ENCODE measurements around the gene PRKD2. TPM values are rescaled to one million over a fixed set of nuclear protein-coding genes. Genes with fewer than 3 reads are reported as not detected.
"Not testable (repeated sequence)": the region's sequence is repeated elsewhere in the genome, so short reads cannot be mapped to it uniquely, and the experiment has no call there.

Gene PRKD2
- total RNA-seq, 1 experiment from 2014 or later = 98.3 TPM

DNA sequence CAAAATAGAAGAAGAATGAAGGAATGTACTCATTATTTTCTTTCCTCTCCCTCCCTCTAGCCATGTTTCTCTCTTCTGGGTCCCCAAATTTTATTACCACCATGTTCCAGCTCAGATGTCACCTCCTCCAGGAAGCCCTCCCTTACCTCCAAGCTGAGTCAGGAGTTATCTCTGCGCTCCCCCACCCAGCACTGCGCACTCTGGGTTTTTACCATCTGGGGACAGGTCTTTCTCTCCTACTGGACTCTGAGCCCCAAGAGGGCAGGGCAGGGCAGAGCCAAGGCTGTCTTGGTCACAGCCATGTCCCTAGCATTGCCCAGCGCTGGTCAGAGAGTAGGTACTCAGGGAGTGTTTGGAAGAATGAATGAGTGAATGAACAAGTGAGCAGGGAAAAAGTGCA is 83.8 kb downstream of the PRKD2 start:
- BruUV-seq (replicated peaks) = no TSS peak

GRCh38 chr19:46631481-46631880 is 85.4 kb downstream of the PRKD2 start:
- DNase-seq = no peak
- no peak overlapping the region for H3K27ac Mint-ChIP-seq (ENCODE audit: unreplicated experiment)
- intact Hi-C loops (cut with micrococcal nuclease; ENCODE audit: unreplicated experiment) = no loop called here
- peaks cover 10% of the 10 kb centered on the region for H3K4me1 Mint-ChIP-seq (ENCODE audit: low read depth, unreplicated experiment)
- no TSS peak for BruUV-seq (replicated peaks)
- H3K9me3 Mint-ChIP-seq (ENCODE audit: low read depth, unreplicated experiment) = no peaks in the 10 kb centered on the region
- H3K27me3 Mint-ChIP-seq (ENCODE audit: unreplicated experiment) = peaks cover 58% of the 10 kb centered on the region
- peaks cover 6% of the 10 kb centered on the region for H3K36me3 Mint-ChIP-seq (ENCODE audit: insufficient read depth, unreplicated experiment)
- no peak overlapping the region for H3K4me3 Mint-ChIP-seq (ENCODE audit: low read depth, unreplicated experiment)
- CTCF ChIA-PET = interaction anchor here (1.2 kb wide), 1 partner anchor 30 kb away, joined by 4 read pairs; the partner anchor contains the start of gene DACT3
- TF ChIP-seq, protein P1, sequence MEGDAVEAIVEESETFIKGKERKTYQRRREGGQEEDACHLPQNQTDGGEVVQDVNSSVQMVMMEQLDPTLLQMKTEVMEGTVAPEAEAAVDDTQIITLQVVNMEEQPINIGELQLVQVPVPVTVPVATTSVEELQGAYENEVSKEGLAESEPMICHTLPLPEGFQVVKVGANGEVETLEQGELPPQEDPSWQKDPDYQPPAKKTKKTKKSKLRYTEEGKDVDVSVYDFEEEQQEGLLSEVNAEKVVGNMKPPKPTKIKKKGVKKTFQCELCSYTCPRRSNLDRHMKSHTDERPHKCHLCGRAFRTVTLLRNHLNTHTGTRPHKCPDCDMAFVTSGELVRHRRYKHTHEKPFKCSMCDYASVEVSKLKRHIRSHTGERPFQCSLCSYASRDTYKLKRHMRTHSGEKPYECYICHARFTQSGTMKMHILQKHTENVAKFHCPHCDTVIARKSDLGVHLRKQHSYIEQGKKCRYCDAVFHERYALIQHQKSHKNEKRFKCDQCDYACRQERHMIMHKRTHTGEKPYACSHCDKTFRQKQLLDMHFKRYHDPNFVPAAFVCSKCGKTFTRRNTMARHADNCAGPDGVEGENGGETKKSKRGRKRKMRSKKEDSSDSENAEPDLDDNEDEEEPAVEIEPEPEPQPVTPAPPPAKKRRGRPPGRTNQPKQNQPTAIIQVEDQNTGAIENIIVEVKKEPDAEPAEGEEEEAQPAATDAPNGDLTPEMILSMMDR (IDR thresholded peaks at IDR 0.05; ENCODE audit: unreplicated experiment) = no peak

More for the DNA sequence above, 83.8 kb downstream of the PRKD2 start:
- Mint-ChIP-seq H3K4me3 (ENCODE audit: low read depth, unreplicated experiment) (peak overlapping the region; percentile 13), H3K4me1 (ENCODE audit: low read depth, unreplicated experiment) (peaks cover 10% of the 10 kb centered on the region), H3K27me3 (ENCODE audit: unreplicated experiment) (peaks cover 48% of the 10 kb centered on the region), H3K27ac (ENCODE audit: unreplicated experiment) (peak overlapping the region; percentile 7), H3K9me3 (ENCODE audit: low read depth, unreplicated experiment) (no peaks in the 10 kb centered on the region), H3K36me3 (ENCODE audit: insufficient read depth, unreplicated experiment) (no peaks in the 10 kb centered on the region)
- TF ChIP-seq, protein P1 (IDR thresholded peaks at IDR 0.05; ENCODE audit: unreplicated experiment) = no peak
- CTCF ChIA-PET = interaction anchor here (1.3 kb wide), 1 partner anchor 16 kb away, joined by 5 read pairs; no protein-coding TSS in a partner anchor
- no peak for DNase-seq
- intact Hi-C loops (cut with micrococcal nuclease; ENCODE audit: unreplicated experiment) = no loop called here

- Mint-ChIP-seq H3K4me3 (ENCODE audit: low read depth, unreplicated experiment) (no peak overlapping the region), H3K27ac (ENCODE audit: unreplicated experiment) (no peak overlapping the region), H3K36me3 (ENCODE audit: insufficient read depth, unreplicated experiment) (peaks cover 6% of the 10 kb centered on the region), H3K9me3 (ENCODE audit: low read depth, unreplicated experiment) (no peaks in the 10 kb centered on the region), H3K4me1 (ENCODE audit: low read depth, unreplicated experiment) (peaks cover 10% of the 10 kb centered on the region), H3K27me3 (ENCODE audit: unreplicated experiment) (peaks cover 58% of the 10 kb centered on the region)
- no peak for DNase-seq
- TF ChIP-seq, protein P1 (IDR thresholded peaks at IDR 0.05; ENCODE audit: unreplicated experiment) = no peak
- BruUV-seq (replicated peaks) = no TSS peak
- CTCF ChIA-PET = interaction anchor here (0.6 to 1.2 kb wide), 2 partner anchors 30 to 562 kb away, joined by 3 to 4 read pairs; partner anchors contain the start of gene DACT3
- intact Hi-C loops (cut with micrococcal nuclease; ENCODE audit: unreplicated experiment) = no loop called here
Measured at GRCh38 chr19:46630586-46631205, 86.2 kb downstream of the PRKD2 start.

DNA sequence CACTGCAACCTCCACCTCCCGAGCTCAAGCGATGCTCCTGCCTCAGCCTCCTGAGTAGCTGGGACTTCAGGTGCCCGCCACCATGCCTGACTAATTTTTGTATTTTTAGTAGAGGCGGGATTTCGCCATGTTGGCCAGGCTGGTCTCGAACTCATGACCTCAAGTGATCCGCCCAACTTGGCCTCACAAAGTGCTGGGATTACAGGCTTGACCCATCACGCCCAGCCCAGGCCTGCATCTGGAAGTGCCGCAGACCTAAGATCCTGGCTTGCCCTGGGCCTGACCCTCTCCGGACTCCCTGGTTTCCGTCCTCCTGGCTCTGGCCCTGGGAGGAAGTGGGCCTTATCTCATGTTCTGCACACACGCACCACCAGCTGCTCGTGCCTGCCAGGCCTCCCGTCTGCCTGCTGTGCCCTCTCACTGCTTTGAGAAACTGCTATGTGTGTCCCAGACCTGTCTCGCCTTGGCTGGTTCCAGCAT is 87.3 kb downstream of the PRKD2 start:
- no peak for DNase-seq
- CTCF ChIA-PET = interaction anchor here (2.3 kb wide), 1 partner anchor 32 kb away, joined by 9 read pairs; the partner anchor contains the start of gene DACT3
- TF ChIP-seq, protein P1 (IDR thresholded peaks at IDR 0.05; ENCODE audit: unreplicated experiment) = no peak
- intact Hi-C loops (cut with micrococcal nuclease; ENCODE audit: unreplicated experiment) = no loop called here
- no TSS peak for BruUV-seq (replicated peaks)
- Mint-ChIP-seq H3K4me3 (ENCODE audit: low read depth, unreplicated experiment) (no peak overlapping the region), H3K4me1 (ENCODE audit: low read depth, unreplicated experiment) (peaks cover 10% of the 10 kb centered on the region), H3K36me3 (ENCODE audit: insufficient read depth, unreplicated experiment) (peaks cover 6% of the 10 kb centered on the region), H3K9me3 (ENCODE audit: low read depth, unreplicated experiment) (no peaks in the 10 kb centered on the region), H3K27ac (ENCODE audit: unreplicated experiment) (no peak overlapping the region), H3K27me3 (ENCODE audit: unreplicated experiment) (peaks cover 66% of the 10 kb centered on the region)

GRCh38 chr19:46628970-46629369 is 87.9 kb downstream of the PRKD2 start:
- Mint-ChIP-seq H3K27me3 (ENCODE audit: unreplicated experiment) (peaks cover 72% of the 10 kb centered on the region), H3K4me1 (ENCODE audit: low read depth, unreplicated experiment) (peaks cover 10% of the 10 kb centered on the region)
- CTCF ChIA-PET = interaction anchor here (0.7 to 2.3 kb wide), 2 partner anchors 33 to 824 kb away, joined by 3 to 9 read pairs; partner anchors contain the start of gene DACT3
- DNase-seq; H3K36me3 Mint-ChIP-seq (ENCODE audit: insufficient read depth, unreplicated experiment); intact Hi-C loops (cut with micrococcal nuclease; ENCODE audit: unreplicated experiment); H3K4me3 Mint-ChIP-seq (ENCODE audit: low read depth, unreplicated experiment); BruUV-seq (replicated peaks); H3K27ac Mint-ChIP-seq (ENCODE audit: unreplicated experiment); H3K9me3 Mint-ChIP-seq (ENCODE audit: low read depth, unreplicated experiment): not testable (repeated sequence)

Measured in Calu3 (cell line).